Suppressor macrophage treated with lipopolysaccharide for 1 hour (primary cell): Measurements from ENCODE around the gene MAP3K14.

Experiments
- DNase-seq, 3 donors: peaks; one replicate each; pipeline ENCODE4 v3.0.0-alpha.2; 2020 to 2022

MAP3K14 gene

GRCh38 chr17:45231481-45232116 lies 85.2 kb downstream of the MAP3K14 start:
- peak; percentile 61 to 80 (median 62) for DNase-seq

- peak; percentile 52 to 63 (median 57) for DNase-seq
Measured at GRCh38 chr17:45230787-45231480, 85.9 kb downstream of the MAP3K14 start.

DNA sequence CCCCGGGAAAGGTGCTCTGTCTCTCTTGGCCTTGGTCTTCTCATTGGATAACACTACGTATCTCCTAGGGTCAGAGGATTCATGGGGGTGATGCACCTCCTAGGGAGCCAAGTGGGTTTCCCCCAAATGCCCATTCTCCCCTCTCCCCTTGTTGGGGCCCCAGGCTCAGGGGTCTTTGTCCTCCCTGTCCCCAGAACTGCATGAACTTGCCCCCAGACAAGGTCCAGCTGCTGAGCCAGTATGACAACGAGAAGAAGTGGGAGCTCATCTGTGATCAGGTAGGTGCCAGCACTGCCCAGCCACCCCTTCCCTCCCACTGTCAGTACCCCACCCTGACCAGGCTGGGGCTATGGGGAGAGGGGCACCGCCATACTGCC lies 86.4 kb downstream of the MAP3K14 start:
- no peak for DNase-seq

DNA sequence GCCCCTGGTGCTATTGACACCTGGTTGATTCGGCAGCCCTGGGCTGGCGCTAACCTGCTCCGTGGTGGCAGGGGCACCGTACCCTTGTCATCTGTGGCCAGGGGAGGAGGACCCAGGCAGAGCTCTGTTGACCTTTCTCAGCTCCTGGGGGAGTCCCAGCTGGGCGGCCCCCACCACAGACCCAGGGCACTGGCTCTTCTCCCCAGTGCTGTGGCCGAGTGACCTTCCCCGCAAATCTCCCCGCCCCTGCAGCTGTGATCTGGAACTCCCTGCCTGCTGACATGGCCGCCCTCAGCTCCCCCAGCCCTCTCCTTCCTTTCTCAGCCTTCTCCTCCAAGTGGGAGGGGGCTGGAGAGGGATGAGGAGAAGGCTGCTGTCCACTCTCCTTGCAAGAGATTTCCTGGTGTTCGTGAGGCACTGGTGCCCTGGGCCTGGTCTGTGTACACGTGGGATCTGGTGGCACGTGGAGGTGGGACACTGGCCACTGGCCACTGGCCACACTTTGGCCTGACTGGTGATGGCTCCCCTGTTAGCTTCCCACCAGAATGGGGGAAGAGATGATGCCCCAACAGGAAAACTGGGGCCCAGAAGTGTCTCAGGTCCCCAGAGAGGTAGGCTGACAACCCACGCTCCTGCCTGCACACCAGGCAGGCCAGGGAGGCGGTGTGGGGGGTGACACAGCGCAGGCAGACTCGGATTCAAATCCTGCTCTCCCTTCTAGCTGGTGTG lies 87.0 kb downstream of the MAP3K14 start:
- peak; percentile 92 to 94 (median 92) for DNase-seq

DNA sequence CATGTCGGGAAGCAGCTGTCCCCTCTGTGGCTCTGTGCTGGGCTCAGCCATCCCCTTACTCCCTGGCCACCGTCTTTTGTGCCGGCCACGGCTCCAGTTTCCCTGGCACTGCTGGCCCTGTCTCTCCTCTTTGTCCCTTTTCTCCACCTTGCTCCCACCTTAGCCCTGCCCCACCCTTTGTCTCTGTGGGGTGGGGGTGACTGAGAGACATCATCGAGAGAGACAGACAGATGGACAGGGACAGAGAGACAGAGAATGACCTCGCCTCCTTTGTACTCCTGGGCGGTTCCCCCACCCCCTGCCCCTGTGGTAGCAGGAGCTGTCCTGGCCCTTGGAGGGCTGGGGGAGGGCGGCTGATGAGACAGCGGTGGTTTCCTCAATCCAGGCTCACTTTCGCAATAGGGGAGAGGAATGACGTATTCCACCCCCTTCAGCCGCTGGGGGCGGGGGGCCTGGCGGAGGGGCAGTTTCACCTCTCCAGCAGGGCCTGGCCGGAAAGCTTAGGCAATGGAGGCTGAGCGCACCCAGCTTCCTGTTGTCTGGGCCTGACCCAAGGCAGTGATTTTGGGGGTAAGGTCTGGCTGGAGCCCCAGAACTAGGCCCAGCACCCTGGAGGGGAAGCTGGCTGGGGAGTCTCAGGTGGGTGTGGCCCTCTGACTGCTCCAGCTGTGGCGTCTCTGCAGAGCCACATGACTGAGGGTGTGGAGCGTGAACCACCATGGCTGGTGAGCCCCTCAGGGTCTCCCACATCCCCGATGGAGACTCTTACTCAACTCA lies 87.9 kb downstream of the MAP3K14 start:
- DNase-seq: peak; percentile 98 to 99 (median 99)

DNA sequence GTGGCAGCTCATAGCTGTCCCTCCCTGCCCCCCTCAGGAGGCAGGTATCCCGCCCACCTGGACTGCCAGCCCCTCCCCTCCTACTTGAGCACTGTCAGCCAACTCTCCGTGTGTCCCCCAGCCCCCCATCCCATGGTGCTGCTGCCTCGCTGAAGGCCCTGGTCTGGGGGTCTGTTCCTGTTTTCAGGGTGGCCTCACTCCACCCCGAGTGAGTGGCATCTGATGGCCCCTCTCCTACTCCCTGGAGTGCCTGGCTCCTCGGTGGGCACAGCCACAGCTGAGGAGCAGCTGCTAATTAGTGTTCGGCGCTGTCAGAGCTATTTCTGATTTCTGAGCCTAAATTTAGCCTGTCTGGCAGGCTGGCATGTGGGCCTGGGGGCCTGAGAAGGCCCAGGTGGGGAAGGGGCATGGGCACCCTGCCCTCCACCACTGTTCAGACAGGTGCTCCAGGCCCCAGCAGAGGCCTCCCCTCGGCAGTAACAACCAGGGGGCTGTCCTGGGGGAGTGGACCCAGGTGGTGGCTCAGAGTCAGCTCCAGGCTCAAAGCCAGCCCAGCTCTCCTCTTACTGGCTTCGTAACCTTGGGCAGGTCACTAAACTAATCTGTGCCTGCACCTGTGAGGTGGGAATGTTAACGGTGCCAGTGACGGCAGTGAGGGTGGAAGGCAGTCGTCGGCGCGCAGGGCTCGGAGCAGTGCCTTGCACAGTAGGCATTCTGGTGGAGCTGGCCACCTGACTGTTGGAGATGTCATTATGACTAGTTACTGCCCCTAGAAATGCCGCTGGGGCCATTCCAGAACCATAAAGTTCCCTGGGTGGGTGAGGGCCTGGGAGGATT lies 88.7 kb downstream of the MAP3K14 start:
- peak; percentile 64 to 78 (median 70) for DNase-seq

- DNase-seq: peak; percentile 67 to 72 (median 69)
Measured at GRCh38 chr17:45227101-45227925, 89.5 kb downstream of the MAP3K14 start.

- no peak for DNase-seq
Measured at GRCh38 chr17:45226576-45226975, 90.2 kb downstream of the MAP3K14 start.

GRCh38 chr17:45225964-45226530 lies 90.8 kb downstream of the MAP3K14 start:
- DNase-seq: peak; percentile 94 to 97 (median 95)

- peak in 1 of 3 donors; percentile 45 for DNase-seq
Measured at GRCh38 chr17:45225051-45225700, 91.6 kb downstream of the MAP3K14 start.

DNA sequence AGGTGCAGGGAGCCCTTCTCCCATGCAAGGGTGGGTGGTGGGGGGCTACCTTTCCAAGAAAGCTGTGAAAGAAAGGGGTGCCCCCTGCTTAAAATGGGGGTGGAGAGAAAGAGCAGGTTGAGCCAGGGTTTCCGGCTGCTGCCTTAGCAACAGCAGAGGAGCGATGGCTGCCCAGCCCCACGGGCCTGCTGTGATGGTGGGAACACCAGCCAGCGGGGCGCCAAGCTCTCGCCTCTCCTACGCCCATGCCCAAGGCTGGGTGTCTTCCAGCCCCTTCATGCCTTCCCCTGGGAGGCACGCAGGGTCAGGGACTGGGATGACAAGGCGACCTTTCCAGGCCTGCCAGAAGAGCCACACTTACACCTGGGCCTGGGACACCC lies 92.2 kb downstream of the MAP3K14 start:
- DNase-seq: no peak

- peak; percentile 26 to 59 (median 48) for DNase-seq
Measured at GRCh38 chr17:45223539-45224528, 93.0 kb downstream of the MAP3K14 start.

GRCh38 chr17:45222996-45223538 lies 93.8 kb downstream of the MAP3K14 start:
- DNase-seq: peak in 2 of 3 donors; percentile 37 to 49

DNA sequence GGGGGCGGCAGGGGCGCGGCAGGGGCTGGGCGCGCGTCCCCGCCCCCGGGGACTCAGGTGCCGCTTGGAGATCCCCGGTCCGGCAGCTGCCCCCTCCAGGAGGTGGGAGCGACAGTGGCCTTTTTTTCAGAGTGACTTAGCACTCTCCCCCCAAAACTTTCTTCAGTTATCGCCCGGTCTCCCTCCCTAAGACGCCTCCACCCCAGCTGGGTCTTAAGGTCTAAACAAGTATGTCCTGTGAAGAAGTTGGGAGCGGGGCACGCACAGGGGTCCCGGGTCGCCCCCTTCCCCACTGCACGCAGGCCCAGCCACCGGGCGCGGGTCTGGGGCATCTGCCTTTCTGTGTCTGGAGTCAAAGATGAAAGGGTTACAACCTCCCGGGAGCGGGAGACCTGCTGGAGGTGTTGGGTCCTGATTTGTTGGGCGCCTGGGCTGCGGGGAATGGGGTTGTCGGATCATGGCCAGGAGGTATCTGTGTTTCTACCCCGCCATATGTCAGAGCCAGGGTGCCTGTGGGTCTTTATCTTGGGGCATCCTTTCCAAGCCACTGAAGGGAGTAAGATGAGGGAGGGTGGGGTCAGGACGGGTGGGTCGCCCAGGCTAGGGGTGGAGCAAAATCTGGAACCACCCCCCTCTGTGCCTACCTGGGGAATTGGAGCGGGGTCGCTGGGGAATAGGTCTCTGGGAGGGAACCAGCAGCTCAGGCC lies 94.4 kb downstream of the MAP3K14 start:
- DNase-seq: peak in 2 of 3 donors; percentile 52 to 79

- no peak for DNase-seq
Measured at GRCh38 chr17:45222014-45222288, 94.9 kb downstream of the MAP3K14 start.

DNA sequence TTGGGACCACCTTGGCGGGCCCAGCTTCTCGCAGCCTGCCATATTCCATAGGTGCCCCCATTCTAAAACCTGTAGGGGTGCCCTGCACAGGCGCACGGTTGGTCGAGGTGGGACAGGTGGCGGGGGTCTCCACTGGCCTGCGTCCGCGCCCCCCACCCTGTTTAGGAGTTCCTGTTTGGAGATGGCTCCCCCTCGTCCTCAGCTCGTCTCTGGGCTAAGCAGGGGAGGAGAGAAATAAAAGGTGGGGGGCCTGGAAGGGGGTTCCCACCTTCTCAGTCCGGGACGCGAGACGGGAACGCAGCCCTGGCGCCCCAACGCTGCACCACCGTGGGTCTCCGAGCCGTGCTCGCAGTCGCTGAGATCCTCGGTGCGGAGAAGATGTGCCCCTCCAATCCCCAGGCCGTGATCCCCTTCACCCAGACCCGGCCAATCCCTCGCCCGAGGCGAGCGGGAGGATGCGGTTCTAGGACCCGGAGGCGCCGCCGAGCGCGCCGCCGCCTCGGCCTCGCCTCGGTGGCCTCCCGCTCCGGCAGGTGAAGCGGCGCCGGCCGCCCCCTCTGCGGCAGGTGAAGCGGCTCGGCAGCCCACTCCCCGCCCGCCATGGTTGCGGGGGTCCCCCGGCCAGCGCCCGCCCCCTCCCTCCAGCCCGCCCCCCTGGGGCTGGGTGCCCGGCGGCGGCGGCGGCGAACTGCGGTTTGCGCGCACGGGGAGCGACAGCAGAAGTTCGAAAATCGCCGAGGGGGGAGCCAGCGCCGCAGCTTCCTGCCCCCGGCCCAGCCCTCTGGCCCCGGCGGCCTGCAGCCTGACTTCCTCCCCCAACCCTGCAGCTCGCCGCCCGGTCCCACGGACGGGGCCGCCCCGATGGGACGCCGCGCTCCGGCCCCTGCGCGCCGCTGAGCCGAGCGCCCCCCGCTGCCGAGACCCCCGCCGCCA lies 95.5 kb downstream of the MAP3K14 start, which contains the start of gene FMNL1:
Gene FMNL1 (plus strand): TSS at position 805 of the 933 bp plus-strand sequence. CDS start 240 bp downstream, outside the sequence.
- DNase-seq: peak; percentile 77 to 89 (median 80)

GRCh38 chr17:45220079-45220478 lies 96.7 kb downstream of the MAP3K14 start:
- DNase-seq: no peak
